ENCODE results near the gene JAM2.
A peak's percentile ranks its signal among the peaks of the same experiment; 100 is the strongest.
"Not testable (repeated sequence)": the region's sequence is repeated elsewhere in the genome, so short reads cannot be mapped to it uniquely, and the experiment has no call there.

The JAM2 gene

GRCh38 chr21:25638660-25639550 is at the start of gene JAM2:
JAM2 (plus strand) TSS chr21:25639258; CDS start chr21:25639822, 564 bp downstream.
- DNase-seq: no peak

GRCh38 chr21:25589887-25590286 is 49.2 kb upstream of the JAM2 start:
- no peak for DNase-seq

- peak; percentile 40 for DNase-seq
Measured at GRCh38 chr21:25607151-25608043, 31.7 kb upstream of the JAM2 start, which contains the start of gene MRPL39. MRPL39 (minus strand) TSS chr21:25607481; CDS start chr21:25607475, 6 bp downstream.

- no peak for DNase-seq
Measured at GRCh38 chr21:25608044-25608737, 30.9 kb upstream of the JAM2 start.

- DNase-seq: no peak
Measured at GRCh38 chr21:25614441-25614840, 24.6 kb upstream of the JAM2 start.

GRCh38 chr21:25615880-25616279 is 23.2 kb upstream of the JAM2 start:
- DNase-seq: no peak

- no peak for DNase-seq
Measured at GRCh38 chr21:25619198-25619597, 19.9 kb upstream of the JAM2 start.

GRCh38 chr21:25624511-25624910 is 14.5 kb upstream of the JAM2 start:
- no peak for DNase-seq

GRCh38 chr21:25625036-25625435 is 14.0 kb upstream of the JAM2 start:
- no peak for DNase-seq

GRCh38 chr21:25625776-25626555 is 13.1 kb upstream of the JAM2 start:
- not testable (repeated sequence) for DNase-seq

- DNase-seq: no peak
Measured at GRCh38 chr21:25626757-25627156, 12.3 kb upstream of the JAM2 start.

- no peak for DNase-seq
Measured at GRCh38 chr21:25632296-25632695, 6.8 kb upstream of the JAM2 start.

- no peak for DNase-seq
Measured at GRCh38 chr21:25635310-25635709, 3.7 kb upstream of the JAM2 start.

- no peak for DNase-seq
Measured at GRCh38 chr21:25636727-25637126, 2.3 kb upstream of the JAM2 start.

- no peak for DNase-seq
Measured at GRCh38 chr21:25637851-25638659, 1.0 kb upstream of the JAM2 start.

GRCh38 chr21:25639551-25640201 is 618 bp downstream of the JAM2 start:
- DNase-seq: no peak

- DNase-seq: no peak
Measured at GRCh38 chr21:25640202-25640942, 1.3 kb downstream of the JAM2 start.

- DNase-seq: no peak
Measured at GRCh38 chr21:25640943-25641292, 1.9 kb downstream of the JAM2 start.

GRCh38 chr21:25643486-25643885 is 4.4 kb downstream of the JAM2 start:
- no peak for DNase-seq

- DNase-seq: no peak
Measured at GRCh38 chr21:25646474-25646873, 7.4 kb downstream of the JAM2 start.
